HG02642 (cell line): ENCODE data around the gene MS4A4A.

Experiments used
- ATAC-seq: cut with Tn5 transposase; IDR thresholded peaks from one replicate; pipeline ENCODE4 v1.9.1; 2021; ENCODE audit warnings: mild to moderate bottlenecking; ENCODE audit not compliant: unreplicated experiment, poor library complexity

MS4A4A gene

GRCh38 chr11:60345489-60345888 is 65.0 kb downstream of the MS4A4A start:
- no peak for ATAC-seq

GRCh38 chr11:60347084-60347797 is 66.8 kb downstream of the MS4A4A start:
- ATAC-seq, result peak; percentile 51

- ATAC-seq, result no peak
Observed at GRCh38 chr11:60348116-60348515, 67.7 kb downstream of the MS4A4A start.

GRCh38 chr11:60349990-60350389 is 69.5 kb downstream of the MS4A4A start:
- ATAC-seq, result no peak

- ATAC-seq, result no peak
Observed at GRCh38 chr11:60357771-60358170, 77.3 kb downstream of the MS4A4A start.
